HPDE6-E6E7 (cell line): ENCODE results near the gene HCN4.
"Not testable (repeated sequence)": the region's sequence is repeated elsewhere in the genome, so short reads cannot be mapped to it uniquely, and the experiment has no call there.

Source experiments
- DNase-seq: peaks from one replicate; pipeline ENCODE4 v3.0.0; 2011; ENCODE audit warnings: missing footprints; ENCODE audit errors: extremely low spot score

Gene HCN4

GRCh38 chr15:73368301-73369136, at the start of gene HCN4:
TSS of gene HCN4 (minus strand) at chr15:73368958. CDS start at chr15:73368270, 688 bp downstream.
- DNase-seq = no peak

GRCh38 chr15:73414876-73415275, 46.1 kb upstream of the HCN4 start:
- no peak for DNase-seq

GRCh38 chr15:73403171-73403570, 34.4 kb upstream of the HCN4 start:
- DNase-seq = no peak

GRCh38 chr15:73400222-73400621, 31.5 kb upstream of the HCN4 start:
- DNase-seq = not testable (repeated sequence)

- DNase-seq = no peak
Observed at GRCh38 chr15:73398861-73399260, 30.1 kb upstream of the HCN4 start.

GRCh38 chr15:73397461-73397860, 28.7 kb upstream of the HCN4 start:
- DNase-seq = no peak

- DNase-seq = no peak
Observed at GRCh38 chr15:73395671-73396070, 26.9 kb upstream of the HCN4 start.

- DNase-seq = no peak
Observed at GRCh38 chr15:73394782-73395181, 26.0 kb upstream of the HCN4 start.

GRCh38 chr15:73393336-73393735, 24.6 kb upstream of the HCN4 start:
- DNase-seq = no peak

GRCh38 chr15:73392025-73392424, 23.3 kb upstream of the HCN4 start:
- DNase-seq = no peak

GRCh38 chr15:73391128-73391872, 22.5 kb upstream of the HCN4 start:
- no peak for DNase-seq

- no peak for DNase-seq
Observed at GRCh38 chr15:73389971-73390544, 21.3 kb upstream of the HCN4 start.

GRCh38 chr15:73389539-73389938, 20.8 kb upstream of the HCN4 start:
- DNase-seq = no peak

GRCh38 chr15:73388256-73388781, 19.6 kb upstream of the HCN4 start:
- DNase-seq = peak; percentile 25

- no peak for DNase-seq
Observed at GRCh38 chr15:73387507-73388255, 18.9 kb upstream of the HCN4 start.

GRCh38 chr15:73386886-73387506, 18.2 kb upstream of the HCN4 start:
- DNase-seq = no peak

- DNase-seq = no peak
Observed at GRCh38 chr15:73386238-73386637, 17.5 kb upstream of the HCN4 start.

- DNase-seq = no peak
Observed at GRCh38 chr15:73385205-73385604, 16.4 kb upstream of the HCN4 start.

GRCh38 chr15:73383310-73384189, 14.8 kb upstream of the HCN4 start:
- no peak for DNase-seq

- no peak for DNase-seq
Observed at GRCh38 chr15:73382115-73382514, 13.4 kb upstream of the HCN4 start.
